ENCODE results near the gene RDH13. TPM values are rescaled to one million over a fixed set of nuclear protein-coding genes. Genes with fewer than 3 reads are reported as not detected.
A peak's percentile ranks its signal among the peaks of the same experiment; 100 is the strongest.
"Not testable (repeated sequence)": the region's sequence is repeated elsewhere in the genome, so short reads cannot be mapped to it uniquely, and the experiment has no call there.

RDH13 gene
- total RNA-seq, 1 experiment from 2014 or later, result 18.1 TPM

- in situ Hi-C loops (cut with HindIII; ENCODE audit: low pct_unique_long_range_greater_than_20kb, low sequenced_read_pairs), result no loop called here
- DNase-seq (ENCODE audit: low read depth, low spot score), result no peak
Observed at GRCh38 chr19:55081770-55082019, 18.7 kb upstream of the RDH13 start.

DNA sequence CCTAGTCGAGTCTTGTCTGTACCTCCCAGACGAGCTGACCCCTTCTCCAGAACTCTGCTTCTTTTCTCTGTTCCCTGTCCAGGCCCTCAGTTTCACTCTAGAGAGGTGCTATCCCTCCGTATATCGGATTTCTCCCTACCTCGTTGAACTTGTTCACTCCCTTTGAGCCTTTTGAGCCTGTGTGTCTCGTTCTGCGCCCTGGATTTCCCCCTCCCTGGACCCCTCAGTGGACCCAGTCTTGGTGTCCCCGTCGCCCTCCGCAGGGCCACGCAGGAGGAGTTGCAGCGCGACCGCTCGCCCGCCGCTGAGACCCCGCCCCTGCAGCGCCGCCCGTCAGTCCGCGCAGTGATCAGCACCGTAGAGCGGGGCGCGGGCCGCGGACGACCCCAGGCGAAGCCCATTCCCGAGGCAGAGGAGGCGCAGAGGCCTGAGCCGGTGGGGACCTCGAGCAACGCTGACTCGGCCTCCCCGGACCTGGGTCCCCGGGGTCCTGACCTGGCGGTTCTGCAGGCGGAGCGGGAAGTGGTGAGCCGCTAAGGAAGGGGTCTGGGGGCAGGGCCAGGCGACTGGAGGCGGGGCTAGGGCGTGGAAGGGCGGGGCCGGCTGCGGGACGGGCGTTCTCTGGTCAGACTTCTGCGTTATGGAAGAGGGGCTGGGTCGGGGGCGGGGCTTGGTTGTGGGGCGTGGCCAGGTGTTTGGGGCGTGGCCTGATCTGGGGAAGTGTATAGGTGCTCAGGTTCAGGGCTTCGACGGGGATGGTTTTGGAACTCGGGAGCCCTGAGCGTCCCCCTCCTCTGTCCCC lies 18.2 kb upstream of the RDH13 start:
- DNase-seq (ENCODE audit: low read depth, low spot score), result peak; percentile 90
- in situ Hi-C loops (cut with HindIII; ENCODE audit: low pct_unique_long_range_greater_than_20kb, low sequenced_read_pairs), result no loop called here

GRCh38 chr19:55080121-55080967 lies 17.4 kb upstream of the RDH13 start:
- in situ Hi-C loops (cut with HindIII; ENCODE audit: low pct_unique_long_range_greater_than_20kb, low sequenced_read_pairs), result no loop called here
- DNase-seq (ENCODE audit: low read depth, low spot score), result peak; percentile 80

- in situ Hi-C loops (cut with HindIII; ENCODE audit: low pct_unique_long_range_greater_than_20kb, low sequenced_read_pairs), result no loop called here
- DNase-seq (ENCODE audit: low read depth, low spot score), result no peak
Observed at GRCh38 chr19:55079400-55080038, 16.6 kb upstream of the RDH13 start.

GRCh38 chr19:55078996-55079395 lies 16.0 kb upstream of the RDH13 start:
- DNase-seq (ENCODE audit: low read depth, low spot score), result no peak
- in situ Hi-C loops (cut with HindIII; ENCODE audit: low pct_unique_long_range_greater_than_20kb, low sequenced_read_pairs), result no loop called here

DNA sequence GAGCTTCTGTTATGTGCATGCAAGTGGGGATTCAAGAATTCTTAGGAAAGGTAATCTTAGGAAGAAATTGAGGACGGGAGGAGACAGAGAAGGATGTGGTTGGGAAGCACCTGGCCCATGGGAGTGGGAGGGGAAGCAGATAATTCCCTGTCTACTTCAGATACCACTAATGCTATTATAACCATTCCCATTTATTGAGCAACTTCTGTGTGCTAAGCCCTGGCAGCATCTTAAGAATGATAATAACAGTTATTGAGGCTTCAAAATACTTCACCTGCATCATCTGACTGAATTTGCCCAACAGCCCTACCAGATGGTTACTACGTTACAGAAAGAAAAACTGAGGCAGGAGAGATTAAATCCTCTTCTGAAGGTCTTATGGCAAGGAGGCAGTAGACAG lies 14.2 kb upstream of the RDH13 start:
- in situ Hi-C loops (cut with HindIII; ENCODE audit: low pct_unique_long_range_greater_than_20kb, low sequenced_read_pairs), result no loop called here
- DNase-seq (ENCODE audit: low read depth, low spot score), result no peak

GRCh38 chr19:55076321-55076720 lies 13.4 kb upstream of the RDH13 start:
- in situ Hi-C loops (cut with HindIII; ENCODE audit: low pct_unique_long_range_greater_than_20kb, low sequenced_read_pairs), result no loop called here
- no peak for DNase-seq (ENCODE audit: low read depth, low spot score)

GRCh38 chr19:55075371-55075998 lies 12.5 kb upstream of the RDH13 start, which contains the start of gene EPS8L1:
Gene EPS8L1, plus strand, starts transcription at chr19:55075869. Its CDS starts 576 bp downstream, at chr19:55076445.
- no peak for DNase-seq (ENCODE audit: low read depth, low spot score)
- in situ Hi-C loops (cut with HindIII; ENCODE audit: low pct_unique_long_range_greater_than_20kb, low sequenced_read_pairs), result no loop called here

GRCh38 chr19:55071913-55072312 lies 9.0 kb upstream of the RDH13 start:
- no peak for DNase-seq (ENCODE audit: low read depth, low spot score)
- in situ Hi-C loops (cut with HindIII; ENCODE audit: low pct_unique_long_range_greater_than_20kb, low sequenced_read_pairs), result no loop called here

DNA sequence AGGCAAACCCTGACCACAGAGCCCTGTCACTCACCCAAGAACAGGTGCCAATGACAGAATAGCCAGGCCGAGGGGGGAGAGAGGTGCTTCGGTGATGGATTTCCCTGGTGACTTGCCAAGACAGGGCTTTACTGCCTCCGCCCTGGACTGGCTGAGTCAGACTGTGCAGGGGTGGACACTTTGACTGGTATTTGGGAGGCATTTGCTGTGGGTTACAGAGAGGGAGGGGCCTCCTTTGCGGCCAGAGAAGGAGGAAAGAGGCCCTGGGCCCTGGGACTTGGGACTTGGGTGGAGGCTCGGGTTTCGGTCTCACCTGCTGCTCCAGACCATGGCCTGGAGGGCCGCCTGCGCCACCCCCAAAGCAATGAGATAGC lies 8.2 kb upstream of the RDH13 start:
- DNase-seq (ENCODE audit: low read depth, low spot score), result no peak

GRCh38 chr19:55070466-55071128 lies 7.6 kb upstream of the RDH13 start:
- in situ Hi-C loops (cut with HindIII; ENCODE audit: low pct_unique_long_range_greater_than_20kb, low sequenced_read_pairs), result no loop called here
- DNase-seq (ENCODE audit: low read depth, low spot score), result no peak

More for the DNA sequence above, 8.2 kb upstream of the RDH13 start:
- in situ Hi-C loops (cut with HindIII; ENCODE audit: low pct_unique_long_range_greater_than_20kb, low sequenced_read_pairs), result no loop called here

DNA sequence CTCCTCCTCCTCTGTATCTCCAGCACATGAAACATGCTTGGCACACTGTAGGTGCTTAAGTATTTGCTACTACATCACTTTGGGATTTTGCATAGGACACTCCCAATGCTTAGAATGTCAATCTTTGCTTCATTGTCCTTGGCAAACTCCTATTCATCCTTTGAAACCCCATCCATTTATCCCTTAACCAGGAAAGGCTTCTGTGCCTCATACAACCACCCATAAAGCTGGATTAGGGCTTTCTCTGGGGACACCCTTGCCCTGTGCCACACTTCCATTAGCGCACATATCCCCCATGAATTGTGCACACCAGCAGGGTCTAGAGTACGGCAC lies 6.9 kb upstream of the RDH13 start:
- DNase-seq (ENCODE audit: low read depth, low spot score), result no peak
- in situ Hi-C loops (cut with HindIII; ENCODE audit: low pct_unique_long_range_greater_than_20kb, low sequenced_read_pairs), result no loop called here

DNA sequence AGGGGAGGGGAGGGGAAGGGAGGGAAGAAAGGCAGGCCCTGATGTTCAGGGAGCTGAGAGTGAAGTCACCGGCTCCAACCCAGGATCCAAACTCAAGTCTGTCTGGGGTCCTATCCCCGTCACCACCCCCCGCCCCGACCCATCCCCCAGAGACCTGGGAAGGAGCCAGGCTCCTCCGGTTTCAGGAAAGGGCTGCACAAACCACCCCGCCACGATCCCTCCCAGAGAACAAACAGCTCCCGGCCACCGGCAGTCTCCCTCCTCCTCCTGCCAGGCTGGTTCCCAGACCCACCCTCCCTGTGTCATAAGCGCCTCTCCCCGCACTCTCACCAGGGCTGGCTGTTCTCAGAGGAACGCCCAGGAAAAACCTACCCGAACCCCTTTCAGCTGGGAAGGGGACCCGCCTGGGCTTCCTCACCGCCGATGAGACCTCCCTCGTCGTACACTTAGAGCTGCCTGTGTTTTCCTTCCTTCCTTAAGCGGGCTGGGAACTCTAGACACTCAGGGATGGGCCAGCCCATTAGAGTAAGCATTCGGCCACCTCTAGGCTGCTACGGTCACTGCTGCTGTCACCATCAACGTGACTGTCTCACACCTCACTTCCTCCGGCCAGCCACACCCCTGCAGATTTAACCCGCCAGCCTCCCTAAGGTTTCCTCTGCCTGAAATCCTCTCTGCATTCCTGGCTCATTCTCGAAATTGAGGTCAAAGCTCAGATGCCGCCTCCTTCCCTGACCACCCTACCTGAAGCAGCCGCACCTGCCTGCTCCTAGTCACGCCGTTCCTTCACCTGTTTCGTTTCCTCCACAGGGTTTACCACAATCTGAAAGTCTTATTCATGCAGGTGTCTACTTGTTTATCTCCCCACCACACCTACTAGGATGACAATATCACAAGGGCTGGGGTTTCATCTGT lies 6.3 kb upstream of the RDH13 start:
- no peak for DNase-seq (ENCODE audit: low read depth, low spot score)
- in situ Hi-C loops (cut with HindIII; ENCODE audit: low pct_unique_long_range_greater_than_20kb, low sequenced_read_pairs), result no loop called here

GRCh38 chr19:55067869-55068268 lies 4.9 kb upstream of the RDH13 start:
- in situ Hi-C loops (cut with HindIII; ENCODE audit: low pct_unique_long_range_greater_than_20kb, low sequenced_read_pairs), result no loop called here
- no peak for DNase-seq (ENCODE audit: low read depth, low spot score)

- no peak for DNase-seq (ENCODE audit: low read depth, low spot score)
- in situ Hi-C loops (cut with HindIII; ENCODE audit: low pct_unique_long_range_greater_than_20kb, low sequenced_read_pairs), result no loop called here
Observed at GRCh38 chr19:55066107-55066709, 3.3 kb upstream of the RDH13 start.

GRCh38 chr19:55065516-55065915 lies 2.6 kb upstream of the RDH13 start:
- in situ Hi-C loops (cut with HindIII; ENCODE audit: low pct_unique_long_range_greater_than_20kb, low sequenced_read_pairs); DNase-seq (ENCODE audit: low read depth, low spot score): not testable (repeated sequence)

GRCh38 chr19:55063492-55063843 lies 520 bp upstream of the RDH13 start:
- DNase-seq (ENCODE audit: low read depth, low spot score), result no peak
- in situ Hi-C loops (cut with HindIII; ENCODE audit: low pct_unique_long_range_greater_than_20kb, low sequenced_read_pairs), result no loop called here
